Measurements from ENCODE around the gene RBM33. TPM values are rescaled to one million over a fixed set of nuclear protein-coding genes. Genes with fewer than 3 reads are reported as not detected.

RBM33 gene
- total and polyA plus RNA-seq, 2 of the 4 experiments (the other 2 are of a cell fraction): 7.3 to 10.8 TPM

DNA sequence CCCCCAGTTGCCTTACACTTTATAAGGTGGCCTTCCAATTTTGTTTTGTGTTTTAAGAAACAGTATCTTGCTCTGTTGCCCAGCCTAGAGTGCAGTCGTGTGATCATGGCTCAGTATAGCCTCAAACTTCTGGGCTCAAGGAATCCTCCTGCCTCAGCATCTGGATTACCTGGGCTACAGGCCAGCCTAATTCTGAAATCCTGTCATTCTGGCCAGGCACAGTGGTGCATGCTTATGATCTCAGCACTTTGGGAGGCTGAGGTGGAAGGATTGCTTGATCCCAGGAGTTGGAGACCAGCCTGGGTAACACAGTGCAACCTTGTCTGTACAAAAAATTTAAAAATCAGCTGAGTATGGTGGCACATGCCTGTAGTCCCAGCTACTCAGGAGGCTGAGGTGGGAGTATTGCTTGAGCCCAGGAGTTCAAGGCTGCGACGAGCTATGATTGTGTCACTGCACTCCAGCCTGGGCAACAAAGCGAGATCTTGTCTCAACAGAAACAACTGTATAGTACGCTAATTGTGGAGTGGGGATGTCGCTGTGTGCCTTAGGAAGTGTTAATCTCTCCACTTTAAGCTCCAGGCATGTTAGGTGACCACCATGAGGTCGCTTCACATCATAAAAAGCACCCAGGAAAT is 24.7 kb upstream of the RBM33 start:
- Histone ChIP-seq H3K9ac (ENCODE audit: low read depth, low read length) (no peak overlapping the region), H2AK5ac (ENCODE audit: low read depth, low read length) (no peak overlapping the region), H3K4ac (ENCODE audit: low read depth, low read length) (no peak overlapping the region), H3K27ac (ENCODE audit: insufficient read depth, low read length) (no peak overlapping the region), H3K4me3 (ENCODE audit: insufficient read depth, low read depth, low read length) (no peak overlapping the region), H2BK15ac (ENCODE audit: low read depth, low read length) (no peak overlapping the region), H4K8ac (ENCODE audit: low read depth in 2 of 2, low read length in 2 of 2) (no peak overlapping the region), H3K4me1 (ENCODE audit: control insufficient read depth, insufficient read depth, low read length) (no peaks in the 10 kb centered on the region), H3K9me1 (ENCODE audit: insufficient read depth, low read length) (no peaks in the 10 kb centered on the region), H2BK120ac (ENCODE audit: low read depth, low read length) (no peak overlapping the region), H4K91ac (ENCODE audit: insufficient read depth, low read depth, low read length) (no peak overlapping the region), H3K14ac (replicated peaks; ENCODE audit: low read depth, low read length) (no peak overlapping the region), H3K36me3 (ENCODE audit: control insufficient read depth, insufficient read depth, low read length) (no peaks in the 10 kb centered on the region), H3K23ac (ENCODE audit: low read depth, low read length) (no peak overlapping the region; the same call in 1 of the 2 replicates), H3K18ac (ENCODE audit: low read depth, low read length) (no peak overlapping the region), H3K4me2 (ENCODE audit: low read depth, low read length) (no peak overlapping the region), H2BK5ac (ENCODE audit: low read depth, low read length, poor library complexity, severe bottlenecking) (no peak overlapping the region), H4K5ac (ENCODE audit: low read depth, low read length) (no peak overlapping the region), H2AFZ (replicated peaks; ENCODE audit: low read length, poor library complexity) (no peak overlapping the region), H4K20me1 (ENCODE audit: insufficient read depth, low read length) (no peaks in the 10 kb centered on the region), H3K79me1 (ENCODE audit: low read depth in 1 of 2, low read length in 2 of 2) (no peaks in the 10 kb centered on the region), H3K56ac (ENCODE audit: extremely low read depth, insufficient read depth, low read length) (no peak overlapping the region), H2AK9ac (replicated peaks; ENCODE audit: low read depth, low read length, poor library complexity) (no peak overlapping the region), H2BK20ac (ENCODE audit: low read depth, low read length) (no peak overlapping the region), H3K9me3 (ENCODE audit: control insufficient read depth, insufficient read depth, low read length) (no peaks in the 10 kb centered on the region), H3K27me3 (ENCODE audit: control insufficient read depth, insufficient read depth, low read length) (peaks cover 3% of the 10 kb centered on the region)
- CTCF ChIA-PET: no interaction called here
- in situ Hi-C loops (cut with MboI; ENCODE audit: low sequenced_read_pairs): no loop called here
- no peak for TF ChIP-seq MAZ (IDR thresholded peaks at IDR 0.05; ENCODE audit: borderline replicate concordance, low read depth, low read length)
- TF ChIP-seq MXI1 (IDR thresholded peaks at IDR 0.05; ENCODE audit: borderline replicate concordance, low read depth, low read length): no peak
- TF ChIP-seq, protein P1, sequence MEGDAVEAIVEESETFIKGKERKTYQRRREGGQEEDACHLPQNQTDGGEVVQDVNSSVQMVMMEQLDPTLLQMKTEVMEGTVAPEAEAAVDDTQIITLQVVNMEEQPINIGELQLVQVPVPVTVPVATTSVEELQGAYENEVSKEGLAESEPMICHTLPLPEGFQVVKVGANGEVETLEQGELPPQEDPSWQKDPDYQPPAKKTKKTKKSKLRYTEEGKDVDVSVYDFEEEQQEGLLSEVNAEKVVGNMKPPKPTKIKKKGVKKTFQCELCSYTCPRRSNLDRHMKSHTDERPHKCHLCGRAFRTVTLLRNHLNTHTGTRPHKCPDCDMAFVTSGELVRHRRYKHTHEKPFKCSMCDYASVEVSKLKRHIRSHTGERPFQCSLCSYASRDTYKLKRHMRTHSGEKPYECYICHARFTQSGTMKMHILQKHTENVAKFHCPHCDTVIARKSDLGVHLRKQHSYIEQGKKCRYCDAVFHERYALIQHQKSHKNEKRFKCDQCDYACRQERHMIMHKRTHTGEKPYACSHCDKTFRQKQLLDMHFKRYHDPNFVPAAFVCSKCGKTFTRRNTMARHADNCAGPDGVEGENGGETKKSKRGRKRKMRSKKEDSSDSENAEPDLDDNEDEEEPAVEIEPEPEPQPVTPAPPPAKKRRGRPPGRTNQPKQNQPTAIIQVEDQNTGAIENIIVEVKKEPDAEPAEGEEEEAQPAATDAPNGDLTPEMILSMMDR (conservative IDR thresholded peaks at IDR 0.05; ENCODE audit: low read depth, low read length): no peak
- TF ChIP-seq BHLHE40 (IDR thresholded peaks at IDR 0.05; ENCODE audit: low read depth, low read length): no peak
- no peak for TF ChIP-seq RAD21 (IDR thresholded peaks at IDR 0.05; ENCODE audit: low read length)
- TF ChIP-seq POLR2A (IDR thresholded peaks at IDR 0.05; ENCODE audit: low read depth, low read length): no peak
- no peak for TF ChIP-seq CEBPB (IDR thresholded peaks at IDR 0.05; ENCODE audit: low read depth, low read length)
- TF ChIP-seq SMC3 (IDR thresholded peaks at IDR 0.05; ENCODE audit: low read depth, low read length): no peak
- no peak for TF ChIP-seq CHD1 (IDR thresholded peaks at IDR 0.05; ENCODE audit: low read depth, low read length)
- TF ChIP-seq ELK1 (IDR thresholded peaks at IDR 0.05; ENCODE audit: borderline replicate concordance, low read depth, low read length): no peak
- TF ChIP-seq FOS (IDR thresholded peaks at IDR 0.05; ENCODE audit: low read depth, low read length): no peak
- TF ChIP-seq NFE2L2 (IDR thresholded peaks at IDR 0.05; ENCODE audit: low read depth, low read length): no peak
- TF ChIP-seq RFX5 (IDR thresholded peaks at IDR 0.05; ENCODE audit: low read depth, low read length): no peak
- TF ChIP-seq MAFK (IDR thresholded peaks at IDR 0.05; ENCODE audit: low read depth, low read length): no peak
- TF ChIP-seq, protein P2, sequence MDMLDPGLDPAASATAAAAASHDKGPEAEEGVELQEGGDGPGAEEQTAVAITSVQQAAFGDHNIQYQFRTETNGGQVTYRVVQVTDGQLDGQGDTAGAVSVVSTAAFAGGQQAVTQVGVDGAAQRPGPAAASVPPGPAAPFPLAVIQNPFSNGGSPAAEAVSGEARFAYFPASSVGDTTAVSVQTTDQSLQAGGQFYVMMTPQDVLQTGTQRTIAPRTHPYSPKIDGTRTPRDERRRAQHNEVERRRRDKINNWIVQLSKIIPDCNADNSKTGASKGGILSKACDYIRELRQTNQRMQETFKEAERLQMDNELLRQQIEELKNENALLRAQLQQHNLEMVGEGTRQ (IDR thresholded peaks at IDR 0.05; ENCODE audit: low read depth, low read length): no peak
- no peak for TF ChIP-seq RCOR1 (IDR thresholded peaks at IDR 0.05; ENCODE audit: insufficient replicate concordance, low read length)
- ATAC-seq (ENCODE audit: low read depth): no peak
- DNase-seq: no peak
- 95% methylated on average over 3 of the region's 7 CpGs; no CpG with 5 or more reads in 1 of the 2 experiments for WGBS, 2 experiments (ENCODE audit: extremely low coverage in 2 of 2, insufficient read length in 1 of 2)
- BruUV-seq (replicated peaks): no TSS peak
- dilution Hi-C loops (cut with HindIII; ENCODE audit: low sequenced_read_pairs, unreplicated experiment): no loop called here
- POLR2A ChIA-PET (ENCODE audit: unreplicated experiment): no interaction called here
- intact Hi-C loops (cut with micrococcal nuclease): loop anchor here (5.0 kb wide), 1 partner anchor 1127 kb away; no protein-coding TSS in a partner anchor
